HS-27A (cell line): Measurements from ENCODE around the gene MRPL39.
A peak's percentile ranks its signal among the peaks of the same experiment; 100 is the strongest.

ENCODE experiments used
- DNase-seq: peaks from one replicate; pipeline ENCODE4 v3.0.0-alpha.2; 2012; ENCODE audit warnings: low read depth, missing footprints

The MRPL39 gene

GRCh38 chr21:25568246-25568645 lies 39.0 kb downstream of the MRPL39 start:
- DNase-seq, result no peak

- DNase-seq, result no peak
Observed at GRCh38 chr21:25567472-25567871, 39.8 kb downstream of the MRPL39 start.

- no peak for DNase-seq
Observed at GRCh38 chr21:25566645-25567044, 40.6 kb downstream of the MRPL39 start.

GRCh38 chr21:25565272-25566211 lies 41.7 kb downstream of the MRPL39 start:
- no peak for DNase-seq

GRCh38 chr21:25564349-25564948 lies 42.8 kb downstream of the MRPL39 start:
- DNase-seq, result no peak

GRCh38 chr21:25563361-25564116 lies 43.7 kb downstream of the MRPL39 start:
- no peak for DNase-seq

GRCh38 chr21:25562660-25563059 lies 44.6 kb downstream of the MRPL39 start:
- no peak for DNase-seq

- peak; percentile 64 for DNase-seq
Observed at GRCh38 chr21:25561668-25562641, 45.3 kb downstream of the MRPL39 start.

- DNase-seq, result no peak
Observed at GRCh38 chr21:25560891-25561290, 46.4 kb downstream of the MRPL39 start.

GRCh38 chr21:25560271-25560685 lies 47.0 kb downstream of the MRPL39 start:
- no peak for DNase-seq

GRCh38 chr21:25559746-25560145 lies 47.5 kb downstream of the MRPL39 start:
- no peak for DNase-seq

- no peak for DNase-seq
Observed at GRCh38 chr21:25558123-25558522, 49.2 kb downstream of the MRPL39 start.

- DNase-seq, result no peak
Observed at GRCh38 chr21:25557180-25557579, 50.1 kb downstream of the MRPL39 start.

- DNase-seq, result no peak
Observed at GRCh38 chr21:25556091-25556490, 51.2 kb downstream of the MRPL39 start.

- DNase-seq, result no peak
Observed at GRCh38 chr21:25555492-25555891, 51.8 kb downstream of the MRPL39 start.

- no peak for DNase-seq
Observed at GRCh38 chr21:25552856-25553255, 54.4 kb downstream of the MRPL39 start.

- DNase-seq, result no peak
Observed at GRCh38 chr21:25551569-25551968, 55.7 kb downstream of the MRPL39 start.

- no peak for DNase-seq
Observed at GRCh38 chr21:25550352-25551120, 56.7 kb downstream of the MRPL39 start.

- no peak for DNase-seq
Observed at GRCh38 chr21:25541042-25541441, 66.2 kb downstream of the MRPL39 start.

GRCh38 chr21:25539606-25540005 lies 67.7 kb downstream of the MRPL39 start:
- no peak for DNase-seq

- DNase-seq, result no peak
Observed at GRCh38 chr21:25537174-25537573, 70.1 kb downstream of the MRPL39 start.
